H9 (cell line): ENCODE data around the gene SLC12A2. TPM values are rescaled to one million over a fixed set of nuclear protein-coding genes. Genes with fewer than 3 reads are reported as not detected.

Source experiments
- DNase-seq: peaks from one replicate; pipeline ENCODE4 v3.0.0-alpha.2; 2017
- H2AFZ ChIP-seq: one replicate; pipeline ENCODE4 v1.6.1; 2013; ENCODE audit warnings: mild to moderate bottlenecking, low read length, control low read depth, moderate library complexity
- H2AK5ac ChIP-seq: 2 replicates; pipeline ENCODE4 v1.6.1; 2013; ENCODE audit warnings: low read length, control low read depth, mixed read lengths; ENCODE audit not compliant: insufficient read length
- H2BK120ac ChIP-seq: one replicate; pipeline ENCODE4 v1.6.1; 2013; ENCODE audit warnings: low read depth, mild to moderate bottlenecking, low read length, control low read depth, inconsistent platforms; ENCODE audit not compliant: poor library complexity, severe bottlenecking
- H2BK12ac ChIP-seq: 2 replicates; pipeline ENCODE4 v1.6.1; 2013; ENCODE audit warnings: low read length, control low read depth, mixed read lengths, low read depth; ENCODE audit not compliant: insufficient read length
- H2BK15ac ChIP-seq: 2 replicates; pipeline ENCODE4 v1.6.1; 2013; ENCODE audit warnings: low read depth, low read length, control low read depth
- H2BK20ac ChIP-seq: one replicate; pipeline ENCODE4 v1.6.1; 2013; ENCODE audit warnings: low read depth, mild to moderate bottlenecking, low read length, control low read depth, inconsistent platforms; ENCODE audit not compliant: poor library complexity, severe bottlenecking
- H2BK5ac ChIP-seq: 2 replicates; pipeline ENCODE4 v1.6.1; 2013; ENCODE audit warnings: low read length, control low read depth, mixed read lengths; ENCODE audit not compliant: insufficient read length
- H3K14ac ChIP-seq: 2 replicates; pipeline ENCODE4 v1.6.1; 2013; ENCODE audit warnings: low read length, control low read depth; ENCODE audit not compliant: insufficient read depth
- H3K18ac ChIP-seq: 2 replicates; pipeline ENCODE4 v1.6.1; 2013; ENCODE audit warnings: low read depth, mild to moderate bottlenecking, mixed read lengths, low read length, control low read depth; ENCODE audit not compliant: insufficient read length
- H3K23ac ChIP-seq: 2 replicates; pipeline ENCODE4 v1.6.1; 2013; ENCODE audit warnings: low read length, control low read depth, mixed read lengths, low read depth; ENCODE audit not compliant: insufficient read length
- H3K23me2 ChIP-seq: 2 replicates; pipeline ENCODE4 v1.6.1; 2013; ENCODE audit warnings: low read depth, mild to moderate bottlenecking, mixed read lengths, low read length, control low read depth; ENCODE audit not compliant: insufficient read length, poor library complexity, severe bottlenecking
- H3K27ac ChIP-seq: 2 replicates; pipeline ENCODE4 v1.5.1; 2013; ENCODE audit warnings: low read length, control low read depth, mixed read lengths, low read depth; ENCODE audit not compliant: insufficient read length
- H3K27me3 ChIP-seq: 2 replicates; pipeline ENCODE4 v1.6.1; 2013; ENCODE audit warnings: low read length, control low read depth, inconsistent platforms; ENCODE audit not compliant: insufficient read depth
- H3K4ac ChIP-seq: 2 replicates; pipeline ENCODE4 v1.6.1; 2013; ENCODE audit warnings: low read depth, mild to moderate bottlenecking, control low read depth, inconsistent platforms, low read length, moderate library complexity
- H3K4me1 ChIP-seq: 2 replicates; pipeline ENCODE4 v1.6.1; 2013; ENCODE audit warnings: low read length, control low read depth, inconsistent platforms; ENCODE audit not compliant: insufficient read depth
- H3K4me2 ChIP-seq: 2 replicates; pipeline ENCODE4 v1.6.1; 2013; ENCODE audit warnings: low read length, control low read depth, mixed read lengths; ENCODE audit not compliant: insufficient read length, insufficient read depth
- H3K56ac ChIP-seq: 2 replicates; pipeline ENCODE4 v1.6.1; 2013; ENCODE audit warnings: low read depth, mild to moderate bottlenecking, mixed read lengths, low read length, control low read depth; ENCODE audit not compliant: insufficient read length
- H3K79me1 ChIP-seq: 2 replicates; pipeline ENCODE4 v1.6.1; 2013; ENCODE audit warnings: low read depth, mild to moderate bottlenecking, moderate library complexity, low read length, control low read depth, inconsistent platforms; ENCODE audit not compliant: insufficient read depth, poor library complexity, severe bottlenecking
- H3K79me2 ChIP-seq: 2 replicates; pipeline ENCODE4 v1.6.1; 2013; ENCODE audit warnings: low read length, control low read depth, inconsistent platforms; ENCODE audit not compliant: insufficient read depth
- H3K9ac ChIP-seq: 2 replicates; pipeline ENCODE4 v1.6.1; 2013; ENCODE audit warnings: low read length, control low read depth, mixed read lengths; ENCODE audit not compliant: insufficient read length; ENCODE audit errors: extremely low read depth
- H3K9me3 ChIP-seq: one replicate; pipeline ENCODE4 v1.6.1; 2013; ENCODE audit warnings: low read depth, low read length, inconsistent platforms; ENCODE audit not compliant: control insufficient read depth
- H3T11ph ChIP-seq: one replicate; pipeline ENCODE4 v1.6.1; 2013; ENCODE audit warnings: mild to moderate bottlenecking, low read length, control low read depth, inconsistent platforms
- H4K20me1 ChIP-seq: one replicate; pipeline ENCODE4 v1.6.1; 2013; ENCODE audit not compliant: control insufficient read depth, insufficient read length, insufficient read depth
- H4K5ac ChIP-seq: 2 replicates; pipeline ENCODE4 v1.6.1; 2013; ENCODE audit warnings: low read depth, mild to moderate bottlenecking, mixed read lengths, low read length, control low read depth; ENCODE audit not compliant: insufficient read length
- H4K8ac ChIP-seq: replicated peaks from 2 replicates; pipeline ENCODE4 v1.6.1; 2013; ENCODE audit warnings: low read length, control low read depth, mixed read lengths, low read depth; ENCODE audit not compliant: insufficient read length
- H4K91ac ChIP-seq: 2 replicates; pipeline ENCODE4 v1.6.1; 2013; ENCODE audit warnings: low read depth, mild to moderate bottlenecking, moderate library complexity, mixed read lengths, low read length, control low read depth; ENCODE audit not compliant: insufficient read length
- H3K27ac Mint-ChIP-seq, 3 experiments: 2 replicates in 2 of 3; 3 replicates in 1 of 3; pipeline ENCODE4 v1.8.0; 2020 to 2021; ENCODE audit warnings: mixed read lengths in 3 of 3, mild to moderate bottlenecking in 1 of 3, moderate library complexity in 1 of 3
- H3K27me3 Mint-ChIP-seq: 2 replicates; pipeline ENCODE4 v1.8.0; 2021; ENCODE audit warnings: low read depth, mild to moderate bottlenecking, moderate library complexity, mixed read lengths
- H3K36me3 Mint-ChIP-seq, 3 experiments: 2 replicates in 2 of 3; 3 replicates in 1 of 3; pipeline ENCODE4 v1.8.0; 2020 to 2021; ENCODE audit warnings: low read depth in 3 of 3, mixed read lengths in 3 of 3; ENCODE audit not compliant: insufficient read depth in 1 of 3
- H3K4me1 Mint-ChIP-seq, 2 experiments: 2 replicates each; pipeline ENCODE4 v1.8.0; 2020; ENCODE audit warnings: mixed read lengths in 2 of 2
- H3K4me3 Mint-ChIP-seq, 2 experiments: 2 replicates in 1 of 2; 3 replicates in 1 of 2; pipeline ENCODE4 v1.8.0; 2020 to 2021; ENCODE audit warnings: mild to moderate bottlenecking in 2 of 2, mixed read lengths in 2 of 2, moderate library complexity in 1 of 2
- H3K9me3 Mint-ChIP-seq, 2 experiments: 2 replicates in 1 of 2; 3 replicates in 1 of 2; pipeline ENCODE4 v1.8.0; 2020; ENCODE audit warnings: mild to moderate bottlenecking in 2 of 2, mixed read lengths in 2 of 2, moderate library complexity in 1 of 2
- WGBS: extraction: QIAGEN DNeasy Blood & Tissue Kit; methylation state at CpG from one replicate; pipeline ENCODE4 v1.1.7; 2013; ENCODE audit warnings: missing lambda C conversion rate, low lambda C conversion rate, mixed read lengths; ENCODE audit not compliant: insufficient read length; ENCODE audit errors: extremely low coverage; 5-methylcytosine and 5-hydroxymethylcytosine counted together
- total RNA-seq: library from RNA; stranded (reverse); gene quantifications from 2 replicates; pipeline ENCODE4 v1.2.1, GENCODE V29; 2021
- TF ChIP-seq, protein P1 (sequence below): fragments of 200-600 bp; sonication (generic); conservative IDR thresholded peaks from 3 replicates; pipeline ENCODE4 v1.8.0; 2021; ENCODE audit warnings: antibody characterized with exemption, mild to moderate bottlenecking

SLC12A2 gene
- total RNA-seq, 1 experiment from 2014 or later: 17.9 TPM

DNA sequence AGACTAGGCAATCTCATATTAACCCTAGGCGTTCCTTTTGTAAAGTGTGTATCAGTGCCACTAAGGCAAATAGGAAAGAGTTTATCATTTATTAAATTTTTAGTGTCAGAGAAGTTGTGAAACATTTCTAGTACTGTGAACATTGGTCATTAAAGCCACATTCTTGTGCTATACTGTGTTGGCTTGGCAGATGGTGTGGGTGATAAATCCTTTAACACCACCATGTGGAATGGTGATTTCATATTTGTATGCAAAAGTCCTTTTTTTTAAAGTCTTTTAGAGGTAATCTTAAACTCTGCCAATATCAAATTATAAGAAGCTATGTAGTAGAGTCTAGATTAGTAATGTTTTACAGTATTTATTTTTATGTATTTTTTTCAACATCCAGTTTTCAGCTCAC lies 18.1 kb downstream of the SLC12A2 start:
- Histone ChIP-seq H3K56ac (no peak overlapping the region), H3K4ac (no peak overlapping the region), H2AK5ac (no peak overlapping the region), H3K9me3 (no peaks in the 10 kb centered on the region), H3K79me1 (no peaks in the 10 kb centered on the region), H3K23me2 (no peaks in the 10 kb centered on the region), H3K79me2 (no peaks in the 10 kb centered on the region), H3K18ac (no peak overlapping the region), H2BK120ac (no peak overlapping the region), H4K91ac (no peak overlapping the region), H2BK12ac (no peak overlapping the region), H3K4me2 (no peak overlapping the region), H3K27ac (no peak overlapping the region), H3K9ac (no peak overlapping the region), H2AFZ (no peak overlapping the region), H3K14ac (no peak overlapping the region), H4K5ac (no peak overlapping the region), H3K4me1 (no peaks in the 10 kb centered on the region), H3T11ph (no peak overlapping the region), H3K27me3 (no peaks in the 10 kb centered on the region), H3K23ac (no peak overlapping the region), H2BK5ac (no peak overlapping the region), H4K8ac (no peak overlapping the region), H2BK20ac (no peak overlapping the region), H4K20me1 (no peaks in the 10 kb centered on the region), H2BK15ac (no peak overlapping the region)
- no peak for DNase-seq
- Mint-ChIP-seq H3K4me3 (no peak overlapping the region), H3K27ac (no peak overlapping the region), H3K27me3 (no peaks in the 10 kb centered on the region), H3K9me3 (peaks cover 18 to 19% of the 10 kb centered on the region in 2 experiments; a peak in 4 of 5 replicates), H3K4me1 (peaks cover 3% of the 10 kb centered on the region in 2 experiments; a peak in 3 of 4 replicates), H3K36me3 (peaks cover 9 to 20% (median 20%) of the 10 kb centered on the region in 3 experiments)
- TF ChIP-seq, protein P1, sequence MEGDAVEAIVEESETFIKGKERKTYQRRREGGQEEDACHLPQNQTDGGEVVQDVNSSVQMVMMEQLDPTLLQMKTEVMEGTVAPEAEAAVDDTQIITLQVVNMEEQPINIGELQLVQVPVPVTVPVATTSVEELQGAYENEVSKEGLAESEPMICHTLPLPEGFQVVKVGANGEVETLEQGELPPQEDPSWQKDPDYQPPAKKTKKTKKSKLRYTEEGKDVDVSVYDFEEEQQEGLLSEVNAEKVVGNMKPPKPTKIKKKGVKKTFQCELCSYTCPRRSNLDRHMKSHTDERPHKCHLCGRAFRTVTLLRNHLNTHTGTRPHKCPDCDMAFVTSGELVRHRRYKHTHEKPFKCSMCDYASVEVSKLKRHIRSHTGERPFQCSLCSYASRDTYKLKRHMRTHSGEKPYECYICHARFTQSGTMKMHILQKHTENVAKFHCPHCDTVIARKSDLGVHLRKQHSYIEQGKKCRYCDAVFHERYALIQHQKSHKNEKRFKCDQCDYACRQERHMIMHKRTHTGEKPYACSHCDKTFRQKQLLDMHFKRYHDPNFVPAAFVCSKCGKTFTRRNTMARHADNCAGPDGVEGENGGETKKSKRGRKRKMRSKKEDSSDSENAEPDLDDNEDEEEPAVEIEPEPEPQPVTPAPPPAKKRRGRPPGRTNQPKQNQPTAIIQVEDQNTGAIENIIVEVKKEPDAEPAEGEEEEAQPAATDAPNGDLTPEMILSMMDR: no peak
- no CpG with 5 or more reads among the region's 1 CpG for WGBS
